ENCODE measurements around the gene OCSTAMP. TPM values are rescaled to one million over a fixed set of nuclear protein-coding genes. Genes with fewer than 3 reads are reported as not detected.

The OCSTAMP gene
- total RNA-seq, 1 donor from 2014 or later, result not detected

DNA sequence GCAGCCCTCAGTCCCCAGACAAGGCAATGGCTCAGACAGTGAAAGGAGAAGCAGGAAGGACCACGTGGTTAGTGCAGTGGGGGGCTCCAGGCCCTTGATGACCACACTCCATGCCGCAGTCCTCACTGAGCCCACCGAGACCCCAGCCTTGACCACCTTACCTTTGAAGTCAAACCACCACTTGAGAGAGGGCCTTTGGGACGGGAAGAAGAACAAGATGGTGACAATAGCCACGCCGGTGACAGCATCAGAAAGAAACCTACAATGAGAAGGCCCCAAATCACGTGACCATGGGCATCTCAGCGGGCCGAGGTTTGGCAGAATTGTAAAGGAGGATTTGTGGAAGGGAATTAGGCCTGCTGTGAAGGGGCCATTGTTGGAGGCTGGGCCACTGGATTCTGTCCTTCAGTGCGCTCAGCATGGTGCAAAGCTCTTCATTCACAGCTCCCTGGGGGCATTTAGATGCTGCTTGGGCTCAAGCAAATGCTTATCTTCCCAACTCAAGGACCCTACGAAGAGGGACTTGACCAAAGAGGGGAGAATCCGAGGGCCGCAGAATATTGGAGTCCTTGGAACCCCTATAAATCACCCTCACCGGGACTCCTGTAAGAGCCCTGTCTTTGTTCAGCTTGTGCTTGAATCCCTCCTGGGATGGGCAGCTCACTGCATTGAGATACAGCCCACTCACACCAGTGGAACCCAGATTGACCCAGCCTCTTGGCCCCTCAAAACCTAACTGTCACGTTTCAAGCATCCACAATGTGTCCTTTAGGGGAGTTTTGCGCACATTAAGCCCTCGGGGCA is 33.2 kb upstream of the OCSTAMP start:
- Mint-ChIP-seq H3K4me1 (ENCODE audit: low read depth) (no peaks in the 10 kb centered on the region), H3K9me3 (ENCODE audit: low read depth) (no peaks in the 10 kb centered on the region), H3K36me3 (ENCODE audit: insufficient read depth) (peaks cover 2% of the 10 kb centered on the region), H3K4me3 (ENCODE audit: low read depth) (no peak overlapping the region), H3K27me3 (no peaks in the 10 kb centered on the region), H3K27ac (no peak overlapping the region)
- no peak for DNase-seq (ENCODE audit: low spot score, unreplicated experiment)
- TF ChIP-seq, protein P1, sequence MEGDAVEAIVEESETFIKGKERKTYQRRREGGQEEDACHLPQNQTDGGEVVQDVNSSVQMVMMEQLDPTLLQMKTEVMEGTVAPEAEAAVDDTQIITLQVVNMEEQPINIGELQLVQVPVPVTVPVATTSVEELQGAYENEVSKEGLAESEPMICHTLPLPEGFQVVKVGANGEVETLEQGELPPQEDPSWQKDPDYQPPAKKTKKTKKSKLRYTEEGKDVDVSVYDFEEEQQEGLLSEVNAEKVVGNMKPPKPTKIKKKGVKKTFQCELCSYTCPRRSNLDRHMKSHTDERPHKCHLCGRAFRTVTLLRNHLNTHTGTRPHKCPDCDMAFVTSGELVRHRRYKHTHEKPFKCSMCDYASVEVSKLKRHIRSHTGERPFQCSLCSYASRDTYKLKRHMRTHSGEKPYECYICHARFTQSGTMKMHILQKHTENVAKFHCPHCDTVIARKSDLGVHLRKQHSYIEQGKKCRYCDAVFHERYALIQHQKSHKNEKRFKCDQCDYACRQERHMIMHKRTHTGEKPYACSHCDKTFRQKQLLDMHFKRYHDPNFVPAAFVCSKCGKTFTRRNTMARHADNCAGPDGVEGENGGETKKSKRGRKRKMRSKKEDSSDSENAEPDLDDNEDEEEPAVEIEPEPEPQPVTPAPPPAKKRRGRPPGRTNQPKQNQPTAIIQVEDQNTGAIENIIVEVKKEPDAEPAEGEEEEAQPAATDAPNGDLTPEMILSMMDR (IDR thresholded peaks at IDR 0.05; ENCODE audit: unreplicated experiment), result no peak

DNA sequence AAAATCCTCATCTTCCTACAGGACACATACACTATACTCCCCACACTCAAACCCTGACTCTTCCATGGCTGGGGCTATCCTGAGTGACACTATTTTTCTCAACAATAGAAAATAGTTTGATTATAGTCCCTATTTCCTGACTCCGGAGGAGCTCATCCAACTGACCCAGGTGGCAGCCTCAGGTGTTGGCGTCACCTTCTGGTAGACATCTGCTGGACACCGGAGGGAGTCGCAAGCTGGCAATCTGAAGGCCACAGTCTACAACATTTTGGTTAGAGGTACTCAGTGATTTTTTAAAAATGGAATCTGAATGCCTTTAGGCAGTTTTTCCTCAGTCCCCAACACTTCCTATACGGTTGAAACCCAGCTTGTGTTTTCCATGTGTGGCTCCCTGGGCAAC is 32.2 kb upstream of the OCSTAMP start:
- peaks cover 2% of the 10 kb centered on the region for H3K36me3 Mint-ChIP-seq (ENCODE audit: insufficient read depth)
- H3K27me3 Mint-ChIP-seq, result no peaks in the 10 kb centered on the region
- H3K27ac Mint-ChIP-seq, result no peak overlapping the region
- TF ChIP-seq, protein P1 (IDR thresholded peaks at IDR 0.05; ENCODE audit: unreplicated experiment), result no peak
- no peaks in the 10 kb centered on the region for H3K4me1 Mint-ChIP-seq (ENCODE audit: low read depth)
- DNase-seq (ENCODE audit: low spot score, unreplicated experiment), result no peak
- no peaks in the 10 kb centered on the region for H3K9me3 Mint-ChIP-seq (ENCODE audit: low read depth)
- H3K4me3 Mint-ChIP-seq (ENCODE audit: low read depth), result no peak overlapping the region

DNA sequence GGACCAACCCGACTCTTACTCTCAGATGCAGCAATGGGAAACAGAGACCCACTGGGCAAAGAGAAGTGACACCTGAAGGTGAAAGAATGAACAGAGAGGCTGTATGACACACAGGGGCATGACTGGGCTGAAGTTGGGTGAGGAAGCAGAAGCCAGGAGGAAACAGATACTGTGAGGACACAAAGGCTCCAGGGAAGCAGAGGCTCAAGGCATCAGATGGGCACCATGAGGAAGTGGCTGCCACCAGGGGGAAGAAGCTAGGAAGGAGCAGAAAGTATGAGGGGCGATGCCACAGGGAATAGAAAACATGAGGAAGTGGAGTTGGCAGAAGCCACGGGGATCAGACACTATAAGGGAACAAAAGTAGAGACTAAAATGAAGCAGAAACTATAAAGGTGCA is 30.9 kb upstream of the OCSTAMP start:
- Mint-ChIP-seq H3K4me3 (ENCODE audit: low read depth) (no peak overlapping the region), H3K9me3 (ENCODE audit: low read depth) (no peaks in the 10 kb centered on the region), H3K27me3 (no peaks in the 10 kb centered on the region), H3K27ac (no peak overlapping the region), H3K36me3 (ENCODE audit: insufficient read depth) (peaks cover 2% of the 10 kb centered on the region), H3K4me1 (ENCODE audit: low read depth) (no peaks in the 10 kb centered on the region)
- TF ChIP-seq, protein P1 (IDR thresholded peaks at IDR 0.05; ENCODE audit: unreplicated experiment), result no peak
- no peak for DNase-seq (ENCODE audit: low spot score, unreplicated experiment)

DNA sequence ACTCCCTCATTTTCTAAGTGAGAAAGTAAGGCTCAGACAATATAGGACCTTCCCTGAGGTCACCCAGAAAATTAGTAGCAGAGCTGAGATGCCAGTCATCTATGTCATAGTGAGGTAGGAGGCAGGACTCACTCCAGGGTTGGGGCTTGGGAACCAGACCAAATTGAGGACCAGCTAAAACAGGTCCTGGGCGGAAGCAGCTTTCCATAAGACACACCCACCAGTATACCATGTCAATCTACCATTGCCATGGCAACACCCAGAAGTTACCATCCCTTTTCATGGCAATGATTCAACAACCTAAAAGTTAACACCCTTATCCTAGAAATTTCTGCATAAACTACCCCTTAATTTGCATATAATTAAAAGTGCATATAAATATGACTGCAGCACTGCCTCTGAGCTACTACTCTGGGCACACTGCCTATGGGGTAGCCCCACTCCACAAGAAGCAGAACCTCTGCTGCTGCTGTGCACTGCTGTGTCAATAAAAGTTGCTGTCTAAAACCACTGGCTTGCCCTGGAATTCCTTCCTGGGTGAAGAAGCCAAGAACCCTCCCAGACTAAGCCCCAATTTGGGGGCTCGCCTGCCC is 30.3 kb upstream of the OCSTAMP start:
- peaks cover 2% of the 10 kb centered on the region for H3K36me3 Mint-ChIP-seq (ENCODE audit: insufficient read depth)
- H3K9me3 Mint-ChIP-seq (ENCODE audit: low read depth), result no peaks in the 10 kb centered on the region
- TF ChIP-seq, protein P1 (IDR thresholded peaks at IDR 0.05; ENCODE audit: unreplicated experiment), result no peak
- H3K27ac Mint-ChIP-seq, result no peak overlapping the region
- no peak for DNase-seq (ENCODE audit: low spot score, unreplicated experiment)
- H3K4me3 Mint-ChIP-seq (ENCODE audit: low read depth), result no peak overlapping the region
- H3K4me1 Mint-ChIP-seq (ENCODE audit: low read depth), result no peaks in the 10 kb centered on the region
- no peaks in the 10 kb centered on the region for H3K27me3 Mint-ChIP-seq

DNA sequence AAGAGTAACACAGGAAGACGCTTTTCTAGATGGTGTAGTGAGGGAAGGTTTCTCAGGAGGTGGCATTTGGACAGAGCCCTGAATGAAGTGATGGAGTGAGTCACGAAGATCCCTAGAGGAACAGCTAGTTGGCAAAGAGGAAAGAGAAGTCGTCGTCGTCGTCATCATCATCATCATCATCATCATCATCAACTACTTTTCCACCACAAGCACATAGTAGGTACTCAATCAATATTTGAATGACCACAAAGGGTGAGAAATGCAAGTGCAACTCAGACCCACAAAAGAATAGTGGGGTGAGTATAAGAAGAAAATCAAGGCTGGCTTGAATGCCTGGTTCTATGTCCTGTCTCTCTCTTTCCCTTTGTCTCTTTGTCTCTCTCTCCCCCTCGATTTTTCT is 28.3 kb upstream of the OCSTAMP start:
- TF ChIP-seq, protein P1 (IDR thresholded peaks at IDR 0.05; ENCODE audit: unreplicated experiment), result no peak
- Mint-ChIP-seq H3K4me1 (ENCODE audit: low read depth) (no peaks in the 10 kb centered on the region), H3K27me3 (no peaks in the 10 kb centered on the region), H3K36me3 (ENCODE audit: insufficient read depth) (peaks cover 2% of the 10 kb centered on the region), H3K9me3 (ENCODE audit: low read depth) (no peaks in the 10 kb centered on the region), H3K27ac (no peak overlapping the region), H3K4me3 (ENCODE audit: low read depth) (no peak overlapping the region)
- no peak for DNase-seq (ENCODE audit: low spot score, unreplicated experiment)
